ENCODE results near the gene FMO5.
"Not testable (repeated sequence)": the region's sequence is repeated elsewhere in the genome, so short reads cannot be mapped to it uniquely, and the experiment has no call there.

FMO5 gene

DNA sequence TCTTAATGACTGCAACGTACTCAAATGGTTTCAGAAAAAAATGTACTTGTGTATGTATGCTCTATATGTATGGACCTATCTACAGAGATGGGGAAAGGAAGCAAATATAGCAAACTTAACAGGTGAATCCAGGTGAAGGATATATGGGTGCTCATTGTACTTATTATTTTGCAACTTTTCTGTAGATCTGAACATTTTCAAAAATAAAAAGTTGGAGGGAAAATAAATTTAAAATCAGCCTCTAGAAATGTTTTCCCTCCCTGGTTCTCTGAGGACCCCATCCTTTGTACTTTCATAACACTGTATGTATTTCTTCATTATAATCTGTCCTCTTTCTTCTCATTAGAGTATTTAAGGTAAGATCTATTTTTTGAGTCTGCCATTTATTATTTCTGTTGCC lies 17.9 kb downstream of the FMO5 start:
- DNase-seq (ENCODE audit: low spot score), result no peak

DNA sequence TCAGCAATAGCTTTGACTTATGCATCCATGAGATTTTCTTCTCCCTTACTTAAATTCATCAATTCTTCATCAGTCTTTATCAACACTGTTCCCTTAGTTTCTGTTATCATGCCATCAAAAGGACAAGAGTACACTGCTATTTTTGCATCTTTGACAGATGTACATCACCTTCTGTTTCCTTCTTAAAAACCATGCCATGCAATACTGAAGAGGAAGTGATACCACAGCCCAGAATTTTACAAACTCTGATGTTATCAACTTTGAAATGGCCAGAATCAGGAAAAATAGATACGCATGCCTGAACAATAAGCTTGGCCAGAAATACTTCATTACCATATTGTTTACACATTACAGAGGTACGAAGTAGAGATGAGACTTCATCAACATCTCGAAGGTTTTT lies 21.1 kb downstream of the FMO5 start:
- no peak for DNase-seq (ENCODE audit: low spot score)

DNA sequence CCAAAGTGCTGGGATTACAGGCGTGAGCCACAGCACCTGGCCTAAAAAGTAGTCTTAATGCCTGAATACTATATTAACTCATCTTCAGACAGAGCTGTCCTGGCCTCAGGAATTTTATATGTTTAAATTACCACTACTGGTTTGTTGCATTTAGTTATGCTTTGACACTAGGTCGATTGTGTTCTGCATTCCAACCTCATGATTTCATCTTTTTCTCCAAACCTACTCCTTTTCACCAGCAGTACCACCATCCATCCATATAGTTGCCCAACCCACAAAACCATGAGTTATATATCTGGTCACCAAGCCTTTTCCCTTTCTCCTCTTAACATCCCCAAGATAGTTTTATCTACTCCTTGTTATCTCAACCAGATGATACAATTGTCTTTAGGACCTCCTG lies 22.6 kb downstream of the FMO5 start:
- DNase-seq (ENCODE audit: low spot score), result no peak

- DNase-seq (ENCODE audit: low spot score), result no peak
Observed at GRCh38 chr1:147201786-147202185, 23.4 kb downstream of the FMO5 start.

- DNase-seq (ENCODE audit: low spot score), result no peak
Observed at GRCh38 chr1:147201276-147201675, 23.9 kb downstream of the FMO5 start.

- not testable (repeated sequence) for DNase-seq (ENCODE audit: low spot score)
Observed at GRCh38 chr1:147197324-147197723, 27.8 kb downstream of the FMO5 start.

GRCh38 chr1:147189514-147189913 lies 35.6 kb downstream of the FMO5 start:
- DNase-seq (ENCODE audit: low spot score), result no peak

DNA sequence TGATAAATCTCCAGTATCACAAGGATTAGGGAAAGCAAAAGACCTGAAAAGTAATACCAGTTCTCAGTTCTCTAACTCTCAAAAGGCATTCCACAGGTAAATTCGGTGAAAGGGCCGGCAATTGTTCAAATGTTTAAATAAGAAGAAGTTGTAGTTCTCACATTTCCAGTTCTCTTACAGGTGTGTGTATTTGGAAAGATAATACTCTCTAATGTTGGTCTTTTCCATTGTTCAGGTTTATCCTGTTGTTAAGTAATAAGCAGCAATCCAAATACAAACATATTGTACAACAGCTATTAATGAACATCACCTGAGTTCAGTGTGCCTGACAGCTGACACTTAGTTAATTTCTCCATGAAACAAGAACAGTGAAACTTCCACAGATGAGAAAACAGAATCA lies 39.7 kb downstream of the FMO5 start:
- no peak for DNase-seq (ENCODE audit: low spot score)

DNA sequence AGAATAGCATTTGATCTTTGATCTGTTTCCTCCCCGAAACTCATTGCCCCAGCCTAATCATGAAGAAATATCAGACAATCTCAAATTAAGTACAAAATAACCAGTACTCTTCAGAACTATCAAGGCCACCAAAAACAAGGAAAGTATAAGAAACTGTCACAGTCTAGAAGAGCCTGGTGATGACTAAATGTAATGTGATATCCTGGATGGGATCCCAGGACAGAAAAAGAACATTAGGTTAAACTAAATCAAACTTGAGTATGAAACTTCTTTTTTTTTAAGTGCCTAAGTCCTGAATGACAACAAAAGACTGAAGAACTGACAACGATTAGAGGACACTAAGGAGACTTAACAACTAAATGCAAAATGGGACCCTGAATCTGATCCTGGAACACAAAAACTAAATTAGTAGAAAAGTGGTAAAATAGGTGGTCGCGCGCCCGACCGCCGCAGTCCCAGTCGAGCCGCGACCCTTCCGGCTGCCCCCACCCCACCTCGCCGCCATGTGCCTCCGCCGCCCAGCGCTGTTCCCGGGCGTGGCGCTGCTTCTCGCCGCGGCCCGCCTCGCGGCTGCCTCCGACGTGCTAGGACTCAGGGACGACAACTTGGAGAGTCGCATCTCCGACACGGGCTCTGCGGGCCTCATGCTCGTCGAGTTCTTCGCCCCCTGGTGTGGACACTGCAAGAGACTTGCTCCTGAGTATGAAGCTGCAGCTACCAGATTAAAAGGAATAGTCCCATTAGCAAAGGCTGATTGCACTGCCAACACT lies 47.3 kb downstream of the FMO5 start:
- DNase-seq (ENCODE audit: low spot score), result no peak

GRCh38 chr1:147172168-147173016 lies 52.7 kb downstream of the FMO5 start, which contains the start of gene PRKAB2:
TSS of gene PRKAB2 (minus strand) at chr1:147172470. CDS start at chr1:147172144, 326 bp downstream.
- peak; percentile 97 for DNase-seq (ENCODE audit: low spot score)

DNA sequence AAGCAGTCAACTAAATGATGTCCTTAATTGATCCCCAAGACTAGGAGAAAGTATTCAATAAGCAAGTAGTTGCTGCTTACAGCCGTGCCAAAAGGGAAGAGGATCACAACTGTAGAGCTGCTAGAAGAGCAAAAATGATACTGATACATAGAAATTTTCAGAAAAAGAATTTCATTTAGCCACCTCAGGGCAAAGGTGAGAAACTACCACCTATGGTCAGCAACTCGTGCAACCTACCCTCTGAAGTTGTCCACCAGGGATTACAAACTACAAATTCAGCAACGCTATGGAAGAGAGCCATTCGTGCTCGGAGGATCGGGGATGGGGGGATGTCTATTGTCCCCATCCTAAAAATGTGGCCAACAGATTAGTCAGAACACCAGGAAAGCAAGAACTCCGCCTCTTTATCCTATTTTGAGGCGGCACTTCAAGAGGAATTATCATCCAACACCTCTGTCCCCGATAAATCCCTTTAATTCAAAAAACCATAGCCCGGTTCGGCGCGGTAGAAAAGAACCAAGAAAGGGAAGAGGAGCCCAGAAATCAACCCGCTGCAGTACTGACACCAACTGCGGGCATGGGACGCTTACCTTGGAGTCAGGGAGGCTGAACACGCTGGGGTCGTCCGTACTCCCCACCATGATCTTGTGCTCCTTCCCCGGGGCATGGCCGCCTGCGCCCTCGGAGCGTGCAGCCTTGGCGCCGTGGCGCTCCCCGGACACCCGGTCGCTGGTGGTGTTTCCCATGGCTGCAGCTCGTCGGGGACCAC lies 53.6 kb downstream of the FMO5 start:
- DNase-seq (ENCODE audit: low spot score), result peak; percentile 17

GRCh38 chr1:147169840-147170674 lies 55.1 kb downstream of the FMO5 start:
- no peak for DNase-seq (ENCODE audit: low spot score)

DNA sequence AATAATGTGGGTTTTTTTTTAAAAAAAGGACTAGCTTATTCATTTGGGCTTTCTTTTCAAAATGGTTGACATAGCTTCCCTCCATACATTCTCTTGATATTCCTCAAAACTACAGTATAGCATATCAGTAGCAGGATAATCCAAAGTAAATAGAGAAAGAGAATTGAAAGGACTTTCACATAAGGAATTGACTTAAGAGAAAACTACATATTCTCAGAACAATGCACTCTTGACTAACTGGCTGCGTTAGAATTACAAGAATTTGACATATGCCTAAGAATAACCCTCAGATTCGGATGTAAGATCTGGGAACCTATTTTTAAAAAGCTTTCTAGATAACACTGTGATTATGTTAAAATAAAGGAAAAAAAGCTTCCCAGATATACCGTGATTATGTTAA lies 56.0 kb downstream of the FMO5 start:
- DNase-seq (ENCODE audit: low spot score), result no peak

GRCh38 chr1:147168626-147169058 lies 56.5 kb downstream of the FMO5 start:
- DNase-seq (ENCODE audit: low spot score), result no peak

DNA sequence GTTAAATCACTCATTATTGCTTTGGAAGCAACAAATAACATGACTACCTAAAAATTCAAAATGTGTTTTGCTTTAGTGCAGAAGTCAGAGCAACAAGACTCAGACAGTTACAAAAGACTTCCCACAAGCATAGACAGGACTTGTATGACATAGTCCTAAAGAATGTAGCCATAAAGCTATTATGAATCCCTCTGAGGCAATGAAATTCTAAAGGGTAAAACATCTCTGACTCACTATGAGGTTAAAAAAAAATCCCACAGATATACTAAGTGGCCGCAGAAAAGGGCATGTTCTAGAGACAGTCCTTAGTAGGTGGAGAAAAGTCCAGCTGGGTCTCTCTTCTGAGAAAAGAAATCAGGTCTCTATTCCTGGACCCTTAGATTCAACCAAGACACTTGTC lies 57.8 kb downstream of the FMO5 start:
- no peak for DNase-seq (ENCODE audit: low spot score)

GRCh38 chr1:147163019-147163418 lies 62.1 kb downstream of the FMO5 start:
- no peak for DNase-seq (ENCODE audit: low spot score)

GRCh38 chr1:147162093-147162492 lies 63.0 kb downstream of the FMO5 start:
- no peak for DNase-seq (ENCODE audit: low spot score)

GRCh38 chr1:147157116-147157515 lies 68.0 kb downstream of the FMO5 start:
- not testable (repeated sequence) for DNase-seq (ENCODE audit: low spot score)

- no peak for DNase-seq (ENCODE audit: low spot score)
Observed at GRCh38 chr1:147156642-147157041, 68.5 kb downstream of the FMO5 start.

DNA sequence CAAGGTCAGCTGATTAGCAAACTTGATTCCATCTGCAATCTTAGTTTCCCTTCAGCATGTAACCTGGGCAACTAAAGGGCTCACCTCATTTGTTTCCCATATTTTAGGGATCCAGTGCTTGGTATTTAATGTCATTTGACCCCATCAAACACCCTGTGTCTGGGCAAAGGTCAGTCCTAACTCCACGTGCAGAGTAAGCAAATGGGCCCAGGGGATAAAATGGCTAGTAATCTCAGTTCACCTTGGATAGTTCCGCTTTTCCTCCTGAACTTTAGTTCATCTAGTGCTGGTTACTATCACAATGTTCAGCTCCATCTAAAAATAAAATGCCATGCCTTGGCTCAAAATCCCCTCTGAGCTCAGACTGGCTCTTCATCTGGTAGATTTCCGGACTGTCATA lies 72.4 kb downstream of the FMO5 start:
- DNase-seq (ENCODE audit: low spot score), result no peak

- DNase-seq (ENCODE audit: low spot score), result no peak
Observed at GRCh38 chr1:147151244-147151643, 73.9 kb downstream of the FMO5 start.

GRCh38 chr1:147142886-147143285 lies 82.3 kb downstream of the FMO5 start:
- no peak for DNase-seq (ENCODE audit: low spot score)
